GM12878 (cell line): Measurements from ENCODE around the gene MAST4. TPM values are rescaled to one million over a fixed set of nuclear protein-coding genes. Genes with fewer than 3 reads are reported as not detected.

Experiments
- ATAC-seq: fragments of 200-7000 bp; cut with Tn5 transposase; 3 replicates; pipeline ENCODE4 v1.9.1; 2020; ENCODE audit warnings: mild to moderate bottlenecking, moderate library complexity
- BruUV-seq: library from RNA; stranded (reverse); fragments of 400-500 nt; replicated peaks from 2 replicates; lab custom pipeline; 2021; lab: Mats Ljungman, UMichigan
- CTCF ChIA-PET: fragments of 300-600 bp; sonication (Branson Sonifier 250); formaldehyde crosslinking; extraction: SDS; loops from one replicate; lab custom pipeline; 2021; ENCODE audit warnings: inconsistent platforms; lab: Yijun Ruan, JAX
- POLR2A ChIA-PET: fragments of 350-600 bp; formaldehyde crosslinking; extraction: SDS; loops from one replicate; lab custom pipeline; 2021; ENCODE audit warnings: inconsistent platforms; lab: Charles Lee
- RAD21 ChIA-PET: fragments of 300-600 bp; sonication (Branson Sonifier 250); formaldehyde crosslinking; loops from one replicate; lab custom pipeline; 2023; ENCODE audit warnings: antibody characterized with exemption; ENCODE audit not compliant: unreplicated experiment; lab: Charles Lee
- SMC1A ChIA-PET: fragments of 300-600 bp; sonication (Branson Sonifier 250); formaldehyde crosslinking; loops from one replicate; lab custom pipeline; 2023; ENCODE audit not compliant: unreplicated experiment, uncharacterized antibody; lab: Charles Lee
- DNase-seq: peaks from one replicate; pipeline ENCODE4 v3.0.0-alpha.2; 2011; ENCODE audit warnings: low read depth, low spot score
- FAIRE-seq: peaks from 3 replicates; lab custom pipeline; 2011; peaks lifted over from hg19 to GRCh38; lab: Jason Lieb, UNC
- H2AFZ ChIP-seq: 2 replicates; pipeline ENCODE4 v1.6.0; 2011; ENCODE audit warnings: low read depth, low read length, control low read depth; ENCODE audit not compliant: control insufficient read depth
- H3K27ac ChIP-seq: 2 replicates; pipeline ENCODE4 v1.5.1; 2011; ENCODE audit warnings: control low read depth; ENCODE audit not compliant: control insufficient read depth, insufficient read depth
- H3K27me3 ChIP-seq, 2 experiments: replicated peaks in 1 of 2; 2 replicates each; pipeline versions ENCODE4 v1.6.0 to v1.6.1; 2011; ENCODE audit warnings: low read length in 1 of 2; ENCODE audit not compliant: control insufficient read depth in 2 of 2, insufficient read depth in 2 of 2
- H3K36me3 ChIP-seq, 2 experiments: 2 replicates each; pipeline ENCODE4 v1.5.1; 2011; ENCODE audit warnings: low read length in 1 of 2; ENCODE audit not compliant: control insufficient read depth in 2 of 2, insufficient read depth in 2 of 2
- H3K4me1 ChIP-seq: 2 replicates; pipeline ENCODE4 v1.6.1; 2011; ENCODE audit warnings: mild to moderate bottlenecking, low read length, moderate library complexity, mixed read lengths; ENCODE audit not compliant: control insufficient read depth, insufficient read depth
- H3K4me2 ChIP-seq: 2 replicates; pipeline ENCODE4 v1.6.0; 2011; ENCODE audit warnings: control low read depth; ENCODE audit not compliant: control insufficient read depth, insufficient read depth
- H3K4me3 ChIP-seq: fragments of 200-600 bp; sonication (generic); 2 replicates; pipeline ENCODE4 v1.5.1; 2016
- H3K79me2 ChIP-seq: 2 replicates; pipeline ENCODE4 v1.6.0; 2011; ENCODE audit warnings: low read length; ENCODE audit not compliant: control insufficient read depth, insufficient read depth
- H3K9ac ChIP-seq: 2 replicates; pipeline ENCODE4 v1.8.0; 2011; ENCODE audit warnings: low read length, control low read depth, mixed read lengths; ENCODE audit not compliant: control insufficient read depth, insufficient read depth
- H3K9me3 ChIP-seq: replicated peaks from 3 replicates; pipeline ENCODE4 v1.5.1; 2011; ENCODE audit warnings: mild to moderate bottlenecking, low read length; ENCODE audit not compliant: control insufficient read depth, insufficient read depth
- H4K20me1 ChIP-seq: 2 replicates; pipeline ENCODE4 v1.6.0; 2011; ENCODE audit not compliant: control insufficient read depth, insufficient read depth
- CBX5 ChIP-seq: sonication (generic); IDR thresholded peaks from 2 replicates; pipeline ENCODE4 v1.6.1; 2016; ENCODE audit warnings: low read depth, moderate library complexity, mild to moderate bottlenecking, inconsistent platforms
- CHD1 ChIP-seq: IDR thresholded peaks from 2 replicates; pipeline ENCODE4 v1.6.1; 2012; ENCODE audit warnings: low read depth, low read length, improper control_type of control experiment
- CHD2 ChIP-seq: IDR thresholded peaks from 2 replicates; pipeline ENCODE4 v1.6.1; 2011; ENCODE audit warnings: low read depth, low read length, improper control_type of control experiment, borderline replicate concordance
- EP300 ChIP-seq, 2 experiments: fragments of 150-350 bp in 1 of 2; IDR thresholded peaks; 2 replicates each; pipeline ENCODE4 v1.6.1; 2011 to 2012; ENCODE audit warnings: low read depth in 2 of 2, low read length in 2 of 2, borderline replicate concordance in 1 of 2, improper control_type of control experiment in 1 of 2, inconsistent platforms in 1 of 2; ENCODE audit not compliant: control insufficient read depth in 1 of 2
- ESRRA ChIP-seq: IDR thresholded peaks from 2 replicates; pipeline ENCODE4 v1.6.1; 2012; ENCODE audit warnings: mild to moderate bottlenecking, low read length, improper control_type of control experiment
- JUND ChIP-seq: IDR thresholded peaks from 2 replicates; pipeline ENCODE4 v1.6.1; 2012; ENCODE audit warnings: low read depth, mild to moderate bottlenecking, low read length, improper control_type of control experiment, moderate library complexity
- MTA2 ChIP-seq: fragments of 450-650 bp; IDR thresholded peaks from 2 replicates; pipeline ENCODE4 v1.6.1; 2016; ENCODE audit warnings: low read depth, mild to moderate bottlenecking, moderate library complexity
- PAX8 ChIP-seq: fragments of 450-650 bp; IDR thresholded peaks from 2 replicates; pipeline ENCODE4 v1.6.1; 2017; ENCODE audit warnings: mild to moderate bottlenecking, moderate library complexity
- POLR2AphosphoS2 ChIP-seq: IDR thresholded peaks from 2 replicates; pipeline ENCODE4 v1.6.1; 2011; ENCODE audit warnings: low read depth, mild to moderate bottlenecking, low read length, improper control_type of control experiment, moderate library complexity
- RB1 ChIP-seq: fragments of 450-650 bp; formaldehyde crosslinking; IDR thresholded peaks from 2 replicates; pipeline ENCODE4 v1.6.1; 2017; ENCODE audit warnings: mild to moderate bottlenecking, borderline replicate concordance
- RELA ChIP-seq: fragments of 450-650 bp; IDR thresholded peaks from 2 replicates; pipeline ENCODE4 v1.8.0; 2014; ENCODE audit warnings: borderline replicate concordance; ENCODE audit not compliant: partially characterized antibody
- SIX5 ChIP-seq: IDR thresholded peaks from 2 replicates; pipeline ENCODE4 v1.6.1; 2011; ENCODE audit warnings: mild to moderate bottlenecking, low read depth, low read length, moderate library complexity; ENCODE audit not compliant: severe bottlenecking
- SMC3 ChIP-seq: IDR thresholded peaks from 2 replicates; pipeline ENCODE4 v1.6.1; 2011; ENCODE audit warnings: low read length, improper control_type of control experiment, borderline replicate concordance
- SUPT20H ChIP-seq: IDR thresholded peaks from 2 replicates; pipeline ENCODE4 v1.6.1; 2011; ENCODE audit warnings: low read depth, mild to moderate bottlenecking, low read length, moderate library complexity, borderline replicate concordance; ENCODE audit not compliant: control insufficient read depth
- YBX1 ChIP-seq: fragments of 450-650 bp; IDR thresholded peaks from 2 replicates; pipeline ENCODE4 v1.6.1; 2016; ENCODE audit warnings: antibody characterized with exemption
- ZNF622 ChIP-seq: fragments of 450-650 bp; IDR thresholded peaks from 2 replicates; pipeline ENCODE4 v1.6.1; 2017; ENCODE audit warnings: mild to moderate bottlenecking, inconsistent platforms
- WGBS: methylation state at CpG from one replicate; pipeline ENCODE4 v1.1.6; 2016; ENCODE audit warnings: low lambda C conversion rate; ENCODE audit not compliant: insufficient replicate concordance, insufficient coverage; ENCODE audit errors: missing lambda C conversion rate; 5-methylcytosine and 5-hydroxymethylcytosine counted together
- in situ Hi-C: fragments of 300-500 bp; cut with MboI; formaldehyde crosslinking; loops from 9 replicates; pipeline ENCODE4 v1.14.3; 2018; ENCODE audit warnings: mixed read lengths
- intact Hi-C: fragments of 100-400 bp; cut with micrococcal nuclease; formaldehyde crosslinking; loops from one replicate; pipeline ENCODE4 v1.14.2; 2022; ENCODE audit not compliant: unreplicated experiment
- polyA plus RNA-seq, 11 experiments: library from polyadenylated mRNA; depleted of rRNA in 4 of 11; unstranded in 6 of 11; stranded (reverse) in 5 of 11; fragments of >200 nt; fragmentation: Nextera tagmentation in 4 of 11; fragmentation: Illumina TruSeq in 1 of 11; extraction: Ambion mirVana in 4 of 11; extraction: Trizol in 1 of 11; gene quantifications; 1 replicate in 1 of 11; 2 replicates in 10 of 11; pipeline versions ENCODE4 v1.2.1 to v1.2.3, GENCODE V29; 2011 to 2016; ENCODE audit warnings: inconsistent platforms in 2 of 11, missing spikeins in 2 of 11, low read depth in 1 of 11
- total RNA-seq, 4 experiments: library from RNA; depleted of rRNA in 3 of 4; stranded (reverse); fragments of >200 nt in 3 of 4; fragmentation: Illumina TruSeq in 1 of 4; extraction: Trizol in 1 of 4; gene quantifications; 2 replicates each; pipeline versions ENCODE4 v1.2.1 to v1.2.3, GENCODE V29; 2013 to 2021
- TF ChIP-seq, protein P1 (sequence below): IDR thresholded peaks from 2 replicates; pipeline ENCODE4 v1.6.1; 2012; ENCODE audit warnings: low read depth, low read length, improper control_type of control experiment
- TF ChIP-seq, protein P2 (sequence below): fragments of 450-650 bp; IDR thresholded peaks from 2 replicates; pipeline ENCODE4 v1.6.1; 2017; ENCODE audit warnings: mild to moderate bottlenecking
- TF ChIP-seq, protein P3 (sequence below): fragments of 450-650 bp; IDR thresholded peaks from 2 replicates; pipeline ENCODE4 v1.6.1; 2017; ENCODE audit warnings: borderline replicate concordance

The MAST4 gene
- total and polyA plus RNA-seq, 10 of the 15 experiments (the other 5 are each of a cell fraction or from before 2014, with no cell fraction given): 0.02 to 1.6 (median 0.29) TPM; not detected in 1

DNA sequence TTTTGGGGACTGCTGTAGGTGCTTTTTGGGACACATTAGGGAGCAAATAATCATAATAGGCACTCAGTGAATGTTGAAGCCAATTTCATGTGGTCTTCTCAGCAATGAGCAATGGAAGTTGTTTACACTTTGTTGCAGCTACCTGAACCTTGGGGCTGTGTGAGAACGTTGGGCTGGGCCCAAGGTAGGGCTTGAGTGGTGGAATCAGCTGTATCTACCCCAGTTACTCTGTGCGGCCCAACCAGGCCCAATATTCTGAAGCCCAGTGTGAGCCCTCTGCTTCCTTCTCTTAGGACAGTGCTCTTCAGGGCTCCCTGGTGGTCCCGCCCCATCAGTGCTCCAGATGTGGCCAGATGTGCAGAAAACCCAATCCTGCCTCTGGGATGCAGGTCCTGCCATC lies 38.4 kb downstream of the MAST4 start:
- RAD21 ChIA-PET: no interaction called here

More for the DNA sequence above, 38.4 kb downstream of the MAST4 start:
- BruUV-seq: no TSS peak
- 32% methylated on average over 3 of the region's 3 CpGs for WGBS
- Histone ChIP-seq H3K27ac (no peak overlapping the region), H3K4me3 (no peak overlapping the region), H3K4me2 (no peak overlapping the region), H3K27me3 (no peaks in the 10 kb centered on the region), H3K36me3 (no peaks in the 10 kb centered on the region), H4K20me1 (no peaks in the 10 kb centered on the region), H3K9ac (no peak overlapping the region), H3K79me2 (no peaks in the 10 kb centered on the region), H3K4me1 (no peaks in the 10 kb centered on the region), H3K9me3 (no peaks in the 10 kb centered on the region), H2AFZ (no peak overlapping the region)
- ChIA-PET CTCF (no interaction called here), POLR2A (no interaction called here), SMC1A (no interaction called here)
- TF ChIP-seq CBX5 (no peak), SUPT20H (no peak), CHD2 (no peak), POLR2AphosphoS2 (no peak), PAX8 (no peak), CHD1 (no peak), YBX1 (no peak), ESRRA (no peak), RELA (no peak), EP300 (IDR thresholded peaks at IDR 0.05; ENCODE audit: borderline replicate concordance in 1 of 2, control insufficient read depth in 1 of 2, low read depth in 2 of 2, low read length in 2 of 2) (no peak), SIX5 (no peak), RB1 (no peak), JUND (no peak), SMC3 (no peak), MTA2 (no peak), ZNF622 (no peak)
- TF ChIP-seq, protein P1, sequence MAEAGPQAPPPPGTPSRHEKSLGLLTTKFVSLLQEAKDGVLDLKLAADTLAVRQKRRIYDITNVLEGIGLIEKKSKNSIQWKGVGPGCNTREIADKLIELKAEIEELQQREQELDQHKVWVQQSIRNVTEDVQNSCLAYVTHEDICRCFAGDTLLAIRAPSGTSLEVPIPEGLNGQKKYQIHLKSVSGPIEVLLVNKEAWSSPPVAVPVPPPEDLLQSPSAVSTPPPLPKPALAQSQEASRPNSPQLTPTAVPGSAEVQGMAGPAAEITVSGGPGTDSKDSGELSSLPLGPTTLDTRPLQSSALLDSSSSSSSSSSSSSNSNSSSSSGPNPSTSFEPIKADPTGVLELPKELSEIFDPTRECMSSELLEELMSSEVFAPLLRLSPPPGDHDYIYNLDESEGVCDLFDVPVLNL: no peak
- TF ChIP-seq, protein P2, sequence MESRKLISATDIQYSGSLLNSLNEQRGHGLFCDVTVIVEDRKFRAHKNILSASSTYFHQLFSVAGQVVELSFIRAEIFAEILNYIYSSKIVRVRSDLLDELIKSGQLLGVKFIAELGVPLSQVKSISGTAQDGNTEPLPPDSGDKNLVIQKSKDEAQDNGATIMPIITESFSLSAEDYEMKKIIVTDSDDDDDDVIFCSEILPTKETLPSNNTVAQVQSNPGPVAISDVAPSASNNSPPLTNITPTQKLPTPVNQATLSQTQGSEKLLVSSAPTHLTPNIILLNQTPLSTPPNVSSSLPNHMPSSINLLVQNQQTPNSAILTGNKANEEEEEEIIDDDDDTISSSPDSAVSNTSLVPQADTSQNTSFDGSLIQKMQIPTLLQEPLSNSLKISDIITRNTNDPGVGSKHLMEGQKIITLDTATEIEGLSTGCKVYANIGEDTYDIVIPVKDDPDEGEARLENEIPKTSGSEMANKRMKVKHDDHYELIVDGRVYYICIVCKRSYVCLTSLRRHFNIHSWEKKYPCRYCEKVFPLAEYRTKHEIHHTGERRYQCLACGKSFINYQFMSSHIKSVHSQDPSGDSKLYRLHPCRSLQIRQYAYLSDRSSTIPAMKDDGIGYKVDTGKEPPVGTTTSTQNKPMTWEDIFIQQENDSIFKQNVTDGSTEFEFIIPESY: no peak
- TF ChIP-seq, protein P3, sequence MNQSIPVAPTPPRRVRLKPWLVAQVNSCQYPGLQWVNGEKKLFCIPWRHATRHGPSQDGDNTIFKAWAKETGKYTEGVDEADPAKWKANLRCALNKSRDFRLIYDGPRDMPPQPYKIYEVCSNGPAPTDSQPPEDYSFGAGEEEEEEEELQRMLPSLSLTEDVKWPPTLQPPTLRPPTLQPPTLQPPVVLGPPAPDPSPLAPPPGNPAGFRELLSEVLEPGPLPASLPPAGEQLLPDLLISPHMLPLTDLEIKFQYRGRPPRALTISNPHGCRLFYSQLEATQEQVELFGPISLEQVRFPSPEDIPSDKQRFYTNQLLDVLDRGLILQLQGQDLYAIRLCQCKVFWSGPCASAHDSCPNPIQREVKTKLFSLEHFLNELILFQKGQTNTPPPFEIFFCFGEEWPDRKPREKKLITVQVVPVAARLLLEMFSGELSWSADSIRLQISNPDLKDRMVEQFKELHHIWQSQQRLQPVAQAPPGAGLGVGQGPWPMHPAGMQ: no peak
- no peak for DNase-seq
- intact Hi-C loops (no loop called here), in situ Hi-C loops (no loop called here)
- ATAC-seq: no peak
- no peak for FAIRE-seq
